HG03175 (cell line): ENCODE measurements around the gene WWTR1.
A peak's percentile ranks its signal among the peaks of the same experiment; 100 is the strongest.

Experiments used
- ATAC-seq: cut with Tn5 transposase; IDR thresholded peaks from one replicate; pipeline ENCODE4 v1.9.1; 2021; ENCODE audit warnings: mild to moderate bottlenecking, moderate library complexity; ENCODE audit not compliant: unreplicated experiment

The WWTR1 gene

GRCh38 chr3:149657926-149658743 is at the start of gene WWTR1:
Gene WWTR1 (minus strand): TSS chr3:149658025. CDS start chr3:149657306, 719 bp downstream.
- ATAC-seq = peak; percentile 81

GRCh38 chr3:149706905-149707304 is 49.1 kb upstream of the WWTR1 start:
- ATAC-seq = no peak

DNA sequence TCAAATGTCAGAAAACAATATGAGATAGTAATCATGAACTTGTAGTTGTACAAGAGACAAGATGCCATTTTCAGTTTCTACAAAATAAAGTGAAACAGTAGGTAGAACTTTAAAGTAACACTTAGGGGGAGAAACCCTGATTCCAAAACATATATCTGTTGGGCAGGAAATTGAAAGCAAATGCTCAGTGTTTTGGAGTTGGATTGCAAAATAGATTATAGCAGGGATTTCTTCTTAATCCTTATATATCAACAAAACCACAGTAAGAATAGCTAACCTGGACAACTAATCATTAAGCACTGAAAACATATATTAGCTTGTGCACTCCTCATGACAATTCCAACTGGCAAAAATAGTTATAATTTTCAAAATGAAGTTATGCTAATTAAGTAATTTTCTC is 47.6 kb upstream of the WWTR1 start:
- ATAC-seq = no peak

DNA sequence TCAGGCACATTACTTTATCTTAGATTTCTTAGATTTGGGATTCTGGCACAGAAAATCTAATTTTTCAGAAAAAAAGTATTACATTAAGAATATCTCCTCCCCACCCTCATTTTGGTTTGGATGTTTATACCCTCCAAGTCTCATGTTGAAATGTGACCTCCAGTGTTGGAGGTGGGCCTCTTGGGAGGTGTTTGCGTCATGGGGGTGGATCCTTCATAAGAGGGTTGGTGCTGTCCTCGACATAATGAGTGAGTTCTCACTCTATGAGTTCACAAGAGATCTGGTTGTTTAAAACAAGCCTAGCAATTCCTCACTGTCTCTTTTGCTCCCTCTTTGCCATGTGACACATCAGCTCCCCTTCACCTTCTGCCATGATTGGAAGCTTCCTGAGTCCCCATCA is 45.6 kb upstream of the WWTR1 start:
- no peak for ATAC-seq

DNA sequence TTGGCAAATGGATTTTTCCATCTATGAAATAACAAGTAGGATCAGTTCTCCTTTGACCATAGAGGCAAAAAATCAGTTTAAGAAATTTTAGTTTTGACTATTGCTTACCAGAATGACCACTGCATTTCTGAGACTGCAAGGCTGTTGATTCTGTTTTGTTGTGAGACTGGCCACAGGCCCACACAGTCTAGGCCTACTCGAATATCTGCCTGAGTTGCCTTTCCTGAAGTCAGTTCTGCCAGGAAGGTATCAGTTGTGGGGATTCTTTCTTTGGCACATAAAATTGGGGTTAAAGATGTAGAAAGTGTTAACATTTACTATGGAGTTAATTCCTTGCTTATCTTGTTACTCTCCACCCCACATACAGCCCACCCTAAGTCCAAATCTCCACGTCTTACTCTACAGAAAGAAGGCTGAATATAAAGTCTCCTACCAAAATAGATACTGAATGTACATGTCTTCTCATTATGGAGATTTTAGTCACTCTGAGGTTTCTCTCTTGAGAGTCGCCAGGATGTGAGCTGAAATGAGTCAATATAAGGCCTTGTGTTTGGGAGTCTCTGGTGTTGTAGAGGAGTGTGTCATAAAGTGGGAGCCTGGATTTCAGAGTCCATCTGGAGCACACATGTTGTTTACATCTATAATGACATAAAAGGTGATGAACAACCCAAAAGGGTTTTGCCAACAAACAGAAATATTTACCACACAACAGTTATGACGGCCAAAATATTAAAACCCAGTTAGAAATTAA is 45.0 kb upstream of the WWTR1 start:
- no peak for ATAC-seq

DNA sequence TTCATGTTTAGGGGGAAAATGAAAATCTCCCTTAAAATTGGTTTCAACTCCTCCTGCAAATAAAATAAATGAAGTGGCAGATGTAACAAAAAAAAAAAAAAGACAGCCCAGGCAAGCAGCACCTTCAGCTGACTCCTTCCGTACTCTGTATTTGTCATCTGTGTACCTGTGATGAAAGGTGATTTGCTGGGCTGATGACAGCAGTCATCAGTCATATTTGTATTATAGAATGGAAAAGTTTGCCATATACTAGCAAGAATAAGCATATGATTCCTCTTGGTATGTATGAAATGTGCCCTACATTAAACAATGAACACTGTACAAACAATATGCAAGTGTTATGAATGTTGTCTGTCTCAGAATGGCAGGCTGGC is 44.1 kb upstream of the WWTR1 start:
- no peak for ATAC-seq

GRCh38 chr3:149701206-149701976 is 43.6 kb upstream of the WWTR1 start:
- ATAC-seq = no peak

- ATAC-seq = no peak
Measured at GRCh38 chr3:149688122-149688757, 30.4 kb upstream of the WWTR1 start.

GRCh38 chr3:149686996-149687395 is 29.2 kb upstream of the WWTR1 start:
- no peak for ATAC-seq

GRCh38 chr3:149678351-149678950 is 20.6 kb upstream of the WWTR1 start:
- no peak for ATAC-seq

GRCh38 chr3:149673393-149673792 is 15.6 kb upstream of the WWTR1 start:
- ATAC-seq = no peak

- ATAC-seq = no peak
Measured at GRCh38 chr3:149670742-149671492, 13.1 kb upstream of the WWTR1 start.

- ATAC-seq = no peak
Measured at GRCh38 chr3:149667576-149667975, 9.8 kb upstream of the WWTR1 start.

- no peak for ATAC-seq
Measured at GRCh38 chr3:149663966-149664365, 6.1 kb upstream of the WWTR1 start.

GRCh38 chr3:149662240-149662887 is 4.5 kb upstream of the WWTR1 start:
- ATAC-seq = no peak

GRCh38 chr3:149660462-149660861 is 2.6 kb upstream of the WWTR1 start:
- ATAC-seq = no peak

- peak; percentile 5 for ATAC-seq
Measured at GRCh38 chr3:149658744-149659497, 1.1 kb upstream of the WWTR1 start.

- ATAC-seq = peak; percentile 37
Measured at GRCh38 chr3:149657321-149657925, 402 bp downstream of the WWTR1 start.
